Measurements from ENCODE around the gene PRDX5.

DNA sequence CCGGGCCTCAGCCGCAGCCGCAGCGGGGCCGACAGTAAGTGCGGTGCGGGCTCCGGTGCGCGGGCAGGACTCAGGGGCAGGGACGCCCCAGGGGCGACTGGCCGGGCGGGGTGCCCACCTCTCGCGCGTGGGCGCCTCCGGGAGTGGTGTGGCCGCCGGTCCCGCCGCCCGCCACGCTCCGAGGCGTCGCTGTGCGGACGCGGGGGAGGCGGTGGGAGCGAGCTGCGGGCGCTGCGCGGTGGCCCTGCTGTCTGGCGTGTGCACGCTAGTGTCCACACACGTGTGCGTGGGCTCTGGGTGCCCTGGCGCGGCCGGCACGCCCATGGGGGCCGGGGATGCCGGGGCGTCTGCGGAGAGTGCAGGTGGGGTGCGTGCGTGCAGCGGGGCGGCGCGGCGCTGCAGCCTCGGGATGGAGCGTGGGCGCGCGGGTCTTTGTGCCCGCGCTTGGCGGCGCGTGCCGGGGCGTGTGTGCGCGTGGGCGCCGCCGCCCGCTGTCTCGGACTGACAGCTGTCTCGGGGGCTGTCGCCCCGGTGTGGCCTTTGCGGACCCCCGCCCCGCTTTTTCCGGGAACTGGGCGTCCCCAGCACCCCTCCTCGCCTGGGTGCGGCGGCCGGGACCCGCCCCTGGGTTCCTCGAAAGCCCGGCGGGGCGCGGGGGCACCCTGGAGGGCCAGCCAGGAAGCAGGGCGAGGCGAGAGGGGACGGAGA is 26.0 kb upstream of the PRDX5 start:
- TF ChIP-seq, protein P1, sequence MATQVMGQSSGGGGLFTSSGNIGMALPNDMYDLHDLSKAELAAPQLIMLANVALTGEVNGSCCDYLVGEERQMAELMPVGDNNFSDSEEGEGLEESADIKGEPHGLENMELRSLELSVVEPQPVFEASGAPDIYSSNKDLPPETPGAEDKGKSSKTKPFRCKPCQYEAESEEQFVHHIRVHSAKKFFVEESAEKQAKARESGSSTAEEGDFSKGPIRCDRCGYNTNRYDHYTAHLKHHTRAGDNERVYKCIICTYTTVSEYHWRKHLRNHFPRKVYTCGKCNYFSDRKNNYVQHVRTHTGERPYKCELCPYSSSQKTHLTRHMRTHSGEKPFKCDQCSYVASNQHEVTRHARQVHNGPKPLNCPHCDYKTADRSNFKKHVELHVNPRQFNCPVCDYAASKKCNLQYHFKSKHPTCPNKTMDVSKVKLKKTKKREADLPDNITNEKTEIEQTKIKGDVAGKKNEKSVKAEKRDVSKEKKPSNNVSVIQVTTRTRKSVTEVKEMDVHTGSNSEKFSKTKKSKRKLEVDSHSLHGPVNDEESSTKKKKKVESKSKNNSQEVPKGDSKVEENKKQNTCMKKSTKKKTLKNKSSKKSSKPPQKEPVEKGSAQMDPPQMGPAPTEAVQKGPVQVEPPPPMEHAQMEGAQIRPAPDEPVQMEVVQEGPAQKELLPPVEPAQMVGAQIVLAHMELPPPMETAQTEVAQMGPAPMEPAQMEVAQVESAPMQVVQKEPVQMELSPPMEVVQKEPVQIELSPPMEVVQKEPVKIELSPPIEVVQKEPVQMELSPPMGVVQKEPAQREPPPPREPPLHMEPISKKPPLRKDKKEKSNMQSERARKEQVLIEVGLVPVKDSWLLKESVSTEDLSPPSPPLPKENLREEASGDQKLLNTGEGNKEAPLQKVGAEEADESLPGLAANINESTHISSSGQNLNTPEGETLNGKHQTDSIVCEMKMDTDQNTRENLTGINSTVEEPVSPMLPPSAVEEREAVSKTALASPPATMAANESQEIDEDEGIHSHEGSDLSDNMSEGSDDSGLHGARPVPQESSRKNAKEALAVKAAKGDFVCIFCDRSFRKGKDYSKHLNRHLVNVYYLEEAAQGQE (IDR thresholded peaks at IDR 0.05; ENCODE audit: borderline replicate concordance): no peak
- TF ChIP-seq, protein P1 (CRISPR knock-in tag; IDR thresholded peaks at IDR 0.05; ENCODE audit: low read depth): no peak
- no peak for TF ChIP-seq CHD4 (IDR thresholded peaks at IDR 0.05; ENCODE audit: insufficient read depth, insufficient replicate concordance, low read depth, low read length, poor library complexity, severe bottlenecking)
- no peak for TF ChIP-seq RFX5 (IDR thresholded peaks at IDR 0.05; ENCODE audit: low read depth, low read length)
- no peak for TF ChIP-seq FOS (IDR thresholded peaks at IDR 0.05; ENCODE audit: extremely low read depth, insufficient read length)
- TF ChIP-seq TAF1 (IDR thresholded peaks at IDR 0.05; ENCODE audit: control insufficient read depth, extremely low read depth, insufficient read depth, low read length, severe bottlenecking): no peak
- no peak for TF ChIP-seq MYNN (IDR thresholded peaks at IDR 0.05)
- no peak for TF ChIP-seq MYNN (CRISPR knock-in tag; IDR thresholded peaks at IDR 0.05)
- TF ChIP-seq, protein P2, sequence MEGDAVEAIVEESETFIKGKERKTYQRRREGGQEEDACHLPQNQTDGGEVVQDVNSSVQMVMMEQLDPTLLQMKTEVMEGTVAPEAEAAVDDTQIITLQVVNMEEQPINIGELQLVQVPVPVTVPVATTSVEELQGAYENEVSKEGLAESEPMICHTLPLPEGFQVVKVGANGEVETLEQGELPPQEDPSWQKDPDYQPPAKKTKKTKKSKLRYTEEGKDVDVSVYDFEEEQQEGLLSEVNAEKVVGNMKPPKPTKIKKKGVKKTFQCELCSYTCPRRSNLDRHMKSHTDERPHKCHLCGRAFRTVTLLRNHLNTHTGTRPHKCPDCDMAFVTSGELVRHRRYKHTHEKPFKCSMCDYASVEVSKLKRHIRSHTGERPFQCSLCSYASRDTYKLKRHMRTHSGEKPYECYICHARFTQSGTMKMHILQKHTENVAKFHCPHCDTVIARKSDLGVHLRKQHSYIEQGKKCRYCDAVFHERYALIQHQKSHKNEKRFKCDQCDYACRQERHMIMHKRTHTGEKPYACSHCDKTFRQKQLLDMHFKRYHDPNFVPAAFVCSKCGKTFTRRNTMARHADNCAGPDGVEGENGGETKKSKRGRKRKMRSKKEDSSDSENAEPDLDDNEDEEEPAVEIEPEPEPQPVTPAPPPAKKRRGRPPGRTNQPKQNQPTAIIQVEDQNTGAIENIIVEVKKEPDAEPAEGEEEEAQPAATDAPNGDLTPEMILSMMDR (IDR thresholded peaks at IDR 0.05 in 2 of 3, conservative IDR thresholded peaks at IDR 0.05 in 1 of 3; ENCODE audit: insufficient read depth in 2 of 3, low read depth in 1 of 3, low read length in 3 of 3): no peak
- no peak for TF ChIP-seq NR2C1 (IDR thresholded peaks at IDR 0.05)
- no peak for TF ChIP-seq NR2C1 (tag; IDR thresholded peaks at IDR 0.05)
- TF ChIP-seq ZFP36 (IDR thresholded peaks at IDR 0.05; ENCODE audit: low read depth, low read length, partially characterized antibody): no peak
- TF ChIP-seq, protein P3, sequence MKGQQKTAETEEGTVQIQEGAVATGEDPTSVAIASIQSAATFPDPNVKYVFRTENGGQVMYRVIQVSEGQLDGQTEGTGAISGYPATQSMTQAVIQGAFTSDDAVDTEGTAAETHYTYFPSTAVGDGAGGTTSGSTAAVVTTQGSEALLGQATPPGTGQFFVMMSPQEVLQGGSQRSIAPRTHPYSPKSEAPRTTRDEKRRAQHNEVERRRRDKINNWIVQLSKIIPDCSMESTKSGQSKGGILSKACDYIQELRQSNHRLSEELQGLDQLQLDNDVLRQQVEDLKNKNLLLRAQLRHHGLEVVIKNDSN (CRISPR knock-in tag; IDR thresholded peaks at IDR 0.05): no peak
- TF ChIP-seq, protein P4, sequence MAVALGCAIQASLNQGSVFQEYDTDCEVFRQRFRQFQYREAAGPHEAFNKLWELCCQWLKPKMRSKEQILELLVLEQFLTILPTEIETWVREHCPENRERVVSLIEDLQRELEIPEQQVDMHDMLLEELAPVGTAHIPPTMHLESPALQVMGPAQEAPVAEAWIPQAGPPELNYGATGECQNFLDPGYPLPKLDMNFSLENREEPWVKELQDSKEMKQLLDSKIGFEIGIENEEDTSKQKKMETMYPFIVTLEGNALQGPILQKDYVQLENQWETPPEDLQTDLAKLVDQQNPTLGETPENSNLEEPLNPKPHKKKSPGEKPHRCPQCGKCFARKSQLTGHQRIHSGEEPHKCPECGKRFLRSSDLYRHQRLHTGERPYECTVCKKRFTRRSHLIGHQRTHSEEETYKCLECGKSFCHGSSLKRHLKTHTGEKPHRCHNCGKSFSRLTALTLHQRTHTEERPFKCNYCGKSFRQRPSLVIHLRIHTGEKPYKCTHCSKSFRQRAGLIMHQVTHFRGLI (CRISPR knock-in tag; IDR thresholded peaks at IDR 0.05): no peak
- TF ChIP-seq BACH1 (tag; IDR thresholded peaks at IDR 0.05): no peak
